Stimulated activated CD8-positive, alpha-beta memory T cell treated with anti-CD3 and anti-CD28 coated beads, Interleukin-7, amount 100 ng/mL, for 48 hours (primary cell): Measurements from ENCODE around the gene THAP3.

Experiments
- DNase-seq, 2 donors: peaks; one replicate each; pipeline ENCODE4 v3.0.0-alpha.2; 2020; ENCODE audit warnings: low read depth in 1 of 2; ENCODE audit errors: extremely low read depth in 1 of 2

The THAP3 gene, protein sequence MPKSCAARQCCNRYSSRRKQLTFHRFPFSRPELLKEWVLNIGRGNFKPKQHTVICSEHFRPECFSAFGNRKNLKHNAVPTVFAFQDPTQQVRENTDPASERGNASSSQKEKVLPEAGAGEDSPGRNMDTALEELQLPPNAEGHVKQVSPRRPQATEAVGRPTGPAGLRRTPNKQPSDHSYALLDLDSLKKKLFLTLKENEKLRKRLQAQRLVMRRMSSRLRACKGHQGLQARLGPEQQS

GRCh38 chr1:6624710-6625583, at the start of gene THAP3:
Gene THAP3, plus strand, starts transcription at chr1:6624868. Its CDS starts 351 bp downstream, at chr1:6625219.
- DNase-seq: peak; percentile 75 to 76

DNA sequence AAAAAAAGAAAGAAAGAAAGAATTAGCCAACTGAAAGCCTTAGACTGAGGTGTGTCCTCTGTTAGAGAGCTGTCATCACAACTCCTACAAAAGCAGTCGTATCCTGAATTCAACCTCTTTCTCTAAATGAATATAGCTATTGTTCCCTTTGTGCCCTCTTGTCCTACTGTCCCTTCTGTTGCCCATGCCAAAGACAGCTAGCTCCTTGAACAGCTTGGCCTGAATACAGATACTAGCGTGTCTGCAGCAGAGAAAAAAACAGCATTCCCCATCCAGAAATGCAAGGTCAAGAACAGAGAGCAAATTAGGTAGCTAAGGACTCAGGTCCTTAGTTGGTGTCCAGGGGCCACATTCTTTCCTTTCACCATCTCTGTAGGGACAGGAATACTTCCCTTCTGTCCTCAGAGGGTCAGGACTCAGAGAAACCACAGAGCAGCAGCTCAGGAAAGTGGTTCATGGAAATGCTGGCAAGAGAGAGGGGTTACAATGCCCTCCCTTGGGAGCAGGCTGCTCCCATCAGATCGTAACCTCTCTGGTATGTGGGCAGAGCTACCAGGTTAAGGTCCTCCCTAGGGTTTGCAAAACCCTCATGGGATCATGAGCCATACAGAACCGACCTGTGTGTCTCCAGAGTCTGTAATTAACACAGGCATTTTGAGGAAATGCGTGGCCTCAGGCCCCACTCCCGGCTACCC, 46.7 kb upstream of the THAP3 start:
- DNase-seq: no peak

DNA sequence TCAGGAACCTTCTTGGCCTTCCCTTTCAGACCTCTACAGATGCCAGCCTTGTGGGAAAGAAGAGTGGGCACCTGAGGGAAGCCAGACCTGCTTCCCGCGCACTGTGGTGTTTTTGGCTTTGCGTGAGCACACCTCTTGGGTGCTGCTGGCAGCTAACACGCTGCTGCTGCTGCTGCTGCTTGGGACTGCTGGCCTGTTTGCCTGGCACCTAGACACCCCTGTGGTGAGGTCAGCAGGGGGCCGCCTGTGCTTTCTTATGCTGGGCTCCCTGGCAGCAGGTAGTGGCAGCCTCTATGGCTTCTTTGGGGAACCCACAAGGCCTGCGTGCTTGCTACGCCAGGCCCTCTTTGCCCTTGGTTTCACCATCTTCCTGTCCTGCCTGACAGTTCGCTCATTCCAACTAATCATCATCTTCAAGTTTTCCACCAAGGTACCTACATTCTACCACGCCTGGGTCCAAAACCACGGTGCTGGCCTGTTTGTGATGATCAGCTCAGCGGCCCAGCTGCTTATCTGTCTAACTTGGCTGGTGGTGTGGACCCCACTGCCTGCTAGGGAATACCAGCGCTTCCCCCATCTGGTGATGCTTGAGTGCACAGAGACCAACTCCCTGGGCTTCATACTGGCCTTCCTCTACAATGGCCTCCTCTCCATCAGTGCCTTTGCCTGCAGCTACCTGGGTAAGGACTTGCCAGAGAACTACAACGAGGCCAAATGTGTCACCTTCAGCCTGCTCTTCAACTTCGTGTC, 45.9 kb upstream of the THAP3 start:
- no peak for DNase-seq

GRCh38 chr1:6579374-6580118, 45.1 kb upstream of the THAP3 start, which contains the start of gene ZBTB48:
Gene ZBTB48, plus strand, starts transcription at chr1:6579994. Its CDS starts 616 bp downstream, at chr1:6580610.
- DNase-seq: peak; percentile 95 to 97

DNA sequence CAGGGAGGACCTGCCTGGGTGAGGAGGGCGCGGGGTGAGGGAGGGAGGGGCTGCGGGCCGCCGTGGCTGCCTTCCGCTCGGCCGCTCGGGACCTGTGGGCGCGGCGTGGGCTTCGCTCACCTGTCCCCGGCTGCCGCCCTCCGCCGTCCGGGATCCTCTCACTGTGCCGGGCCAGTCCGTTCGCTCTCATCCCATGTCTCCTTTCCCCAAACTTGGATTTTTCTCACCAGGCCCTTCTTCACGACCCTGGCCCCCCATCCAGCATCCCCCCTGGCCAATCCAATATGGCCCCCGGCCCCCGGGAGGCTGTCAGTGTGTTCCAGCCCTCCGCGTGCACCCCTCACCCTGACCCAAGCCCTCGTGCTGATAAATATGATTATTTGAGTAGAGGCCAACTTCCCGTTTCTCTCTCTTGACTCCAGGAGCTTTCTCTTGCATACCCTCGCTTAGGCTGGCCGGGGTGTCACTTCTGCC, 44.5 kb upstream of the THAP3 start:
- DNase-seq: no peak

DNA sequence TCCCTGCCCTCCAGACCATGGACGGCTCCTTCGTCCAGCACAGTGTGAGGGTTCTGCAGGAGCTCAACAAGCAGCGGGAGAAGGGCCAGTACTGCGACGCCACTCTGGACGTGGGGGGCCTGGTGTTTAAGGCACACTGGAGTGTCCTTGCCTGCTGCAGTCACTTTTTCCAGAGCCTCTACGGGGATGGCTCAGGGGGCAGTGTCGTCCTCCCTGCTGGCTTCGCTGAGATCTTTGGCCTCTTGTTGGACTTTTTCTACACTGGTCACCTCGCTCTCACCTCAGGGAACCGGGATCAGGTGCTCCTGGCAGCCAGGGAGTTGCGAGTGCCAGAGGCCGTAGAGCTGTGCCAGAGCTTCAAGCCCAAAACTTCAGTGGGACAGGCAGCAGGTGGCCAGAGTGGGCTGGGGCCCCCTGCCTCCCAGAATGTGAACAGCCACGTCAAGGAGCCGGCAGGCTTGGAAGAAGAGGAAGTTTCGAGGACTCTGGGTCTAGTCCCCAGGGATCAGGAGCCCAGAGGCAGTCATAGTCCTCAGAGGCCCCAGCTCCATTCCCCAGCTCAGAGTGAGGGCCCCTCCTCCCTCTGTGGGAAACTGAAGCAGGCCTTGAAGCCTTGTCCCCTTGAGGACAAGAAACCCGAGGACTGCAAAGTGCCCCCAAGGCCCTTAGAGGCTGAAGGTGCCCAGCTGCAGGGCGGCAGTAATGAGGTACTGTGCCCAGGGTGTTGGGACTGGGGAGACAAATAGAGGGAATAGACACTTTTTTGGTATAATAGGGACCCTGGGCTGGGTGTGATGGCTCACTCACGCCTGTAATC, 43.9 kb upstream of the THAP3 start:
- no peak for DNase-seq

- no peak for DNase-seq
These were observed 42.9 kb upstream of the THAP3 start for GRCh38 chr1:6581561-6582305.

DNA sequence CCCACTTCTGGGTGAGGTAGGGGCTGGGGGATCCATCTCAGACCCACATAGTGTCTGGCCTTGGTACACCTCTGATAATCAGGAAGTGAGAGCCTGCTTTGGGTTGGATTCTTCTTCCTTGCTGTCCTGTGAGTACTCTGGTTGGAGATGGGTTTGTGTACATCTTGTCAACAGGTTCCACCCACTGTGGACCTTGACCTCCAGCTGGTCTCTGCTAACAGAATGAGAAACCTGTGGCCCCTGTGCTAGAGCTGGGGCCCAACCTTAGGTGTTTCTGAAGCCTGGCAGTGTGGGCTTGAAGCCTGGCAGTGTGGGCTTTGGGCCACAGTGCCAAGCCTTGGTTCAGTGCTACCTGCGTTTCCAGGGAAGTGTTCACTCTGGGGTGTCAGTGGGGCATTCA, 42.3 kb upstream of the THAP3 start:
- no peak for DNase-seq

DNA sequence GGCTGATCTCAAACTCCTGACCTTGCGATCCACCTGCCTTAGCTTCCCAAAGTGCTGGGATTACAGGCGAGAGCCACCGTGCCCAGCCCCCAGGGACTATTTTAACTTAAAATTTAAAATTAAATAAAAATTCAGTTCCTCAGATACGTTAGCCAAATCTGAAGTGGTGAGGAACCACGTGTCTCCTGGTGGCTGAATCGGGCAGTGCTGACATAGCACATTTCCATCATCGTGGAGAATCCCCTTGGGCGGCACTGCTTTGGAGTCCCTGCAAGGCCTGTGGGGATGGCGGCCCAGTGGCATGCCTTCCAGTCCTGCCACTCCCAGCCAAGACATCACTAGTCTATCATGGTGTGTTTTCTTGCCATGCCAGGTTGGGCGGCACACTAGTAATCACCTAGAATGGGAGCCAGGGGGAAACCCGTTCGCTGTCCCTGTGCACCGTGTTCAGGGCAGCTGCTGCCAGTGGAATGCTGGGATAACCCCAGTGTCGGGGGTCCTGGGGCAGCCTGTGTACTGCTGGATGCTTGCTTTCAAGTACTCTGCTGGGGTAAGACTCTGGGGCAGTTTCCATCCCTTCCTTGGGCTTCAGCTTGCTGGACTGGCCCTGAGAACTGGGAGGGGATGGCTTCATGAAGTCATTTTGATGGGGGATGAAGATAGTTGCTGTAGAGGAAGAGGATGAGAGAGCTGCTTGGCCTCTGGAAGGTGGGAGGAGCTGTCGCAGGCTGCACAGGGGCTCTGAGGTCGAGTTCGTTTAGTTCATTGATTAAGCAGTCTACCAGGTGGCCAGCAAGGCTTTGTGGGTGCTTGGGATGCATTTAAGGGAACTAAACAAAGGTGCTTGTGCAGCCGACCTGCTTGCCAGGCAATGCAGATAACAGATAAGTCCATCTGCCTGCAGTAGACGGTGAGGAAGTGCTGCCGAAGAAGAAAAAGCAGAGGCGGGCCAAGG, 40.3 kb upstream of the THAP3 start:
- no peak for DNase-seq

GRCh38 chr1:6585081-6585722, 39.5 kb upstream of the THAP3 start:
- no peak for DNase-seq

- no peak for DNase-seq
These were observed 38.8 kb upstream of the THAP3 start for GRCh38 chr1:6585841-6586240.

DNA sequence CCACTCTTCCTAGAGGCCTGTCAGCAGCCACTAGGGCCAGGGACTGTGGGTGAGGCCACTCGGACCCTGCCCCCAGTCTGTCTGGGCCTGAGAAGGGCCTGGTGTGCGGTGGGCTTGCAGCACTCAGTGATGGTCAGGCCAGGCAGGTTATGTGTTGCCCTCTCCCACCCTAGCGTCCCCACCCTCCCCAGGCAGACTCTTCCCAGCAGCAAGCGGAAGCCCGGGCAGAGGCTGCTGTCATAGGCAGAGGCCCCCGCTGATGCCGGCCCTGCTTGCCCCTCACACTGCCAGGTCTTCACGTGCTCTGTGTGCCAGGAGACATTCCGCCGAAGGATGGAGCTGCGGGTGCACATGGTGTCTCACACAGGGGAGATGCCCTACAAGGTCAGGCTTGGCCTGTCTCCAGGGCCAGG, 38.3 kb upstream of the THAP3 start:
- no peak for DNase-seq

DNA sequence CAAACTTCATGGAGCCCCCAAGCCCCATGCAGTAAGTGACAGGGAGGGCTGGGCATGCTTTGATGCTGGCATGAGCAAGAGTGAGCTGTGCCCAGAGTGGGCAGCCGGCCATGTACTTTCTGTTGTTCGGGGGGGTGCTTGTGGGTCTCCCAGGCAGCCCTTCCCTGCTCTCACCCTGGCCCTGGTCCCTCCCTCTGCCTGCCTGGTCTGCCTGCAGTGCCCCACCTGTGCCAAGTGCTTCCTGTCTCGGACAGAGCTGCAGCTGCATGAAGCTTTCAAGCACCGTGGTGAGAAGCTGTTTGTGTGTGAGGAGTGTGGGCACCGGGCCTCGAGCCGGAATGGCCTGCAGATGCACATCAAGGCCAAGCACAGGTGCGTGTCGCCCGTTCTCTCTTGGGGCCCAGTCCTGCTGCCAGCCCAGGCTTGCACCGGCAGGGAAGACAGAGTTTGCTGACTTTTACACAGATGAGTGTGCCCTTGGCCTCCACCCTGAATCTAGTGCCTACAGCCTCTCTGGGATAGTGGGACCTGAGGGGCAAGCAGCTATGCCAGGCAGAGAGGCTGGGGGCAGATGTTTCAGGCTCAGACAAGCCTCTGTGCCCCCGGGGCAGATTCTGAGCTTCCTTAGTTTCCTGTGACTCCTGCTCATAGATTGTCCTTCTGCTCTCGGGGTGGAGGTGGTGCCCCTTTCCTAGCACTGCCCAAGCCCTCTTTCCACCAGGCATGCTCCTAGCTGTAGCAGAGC, 37.2 kb upstream of the THAP3 start:
- no peak for DNase-seq

DNA sequence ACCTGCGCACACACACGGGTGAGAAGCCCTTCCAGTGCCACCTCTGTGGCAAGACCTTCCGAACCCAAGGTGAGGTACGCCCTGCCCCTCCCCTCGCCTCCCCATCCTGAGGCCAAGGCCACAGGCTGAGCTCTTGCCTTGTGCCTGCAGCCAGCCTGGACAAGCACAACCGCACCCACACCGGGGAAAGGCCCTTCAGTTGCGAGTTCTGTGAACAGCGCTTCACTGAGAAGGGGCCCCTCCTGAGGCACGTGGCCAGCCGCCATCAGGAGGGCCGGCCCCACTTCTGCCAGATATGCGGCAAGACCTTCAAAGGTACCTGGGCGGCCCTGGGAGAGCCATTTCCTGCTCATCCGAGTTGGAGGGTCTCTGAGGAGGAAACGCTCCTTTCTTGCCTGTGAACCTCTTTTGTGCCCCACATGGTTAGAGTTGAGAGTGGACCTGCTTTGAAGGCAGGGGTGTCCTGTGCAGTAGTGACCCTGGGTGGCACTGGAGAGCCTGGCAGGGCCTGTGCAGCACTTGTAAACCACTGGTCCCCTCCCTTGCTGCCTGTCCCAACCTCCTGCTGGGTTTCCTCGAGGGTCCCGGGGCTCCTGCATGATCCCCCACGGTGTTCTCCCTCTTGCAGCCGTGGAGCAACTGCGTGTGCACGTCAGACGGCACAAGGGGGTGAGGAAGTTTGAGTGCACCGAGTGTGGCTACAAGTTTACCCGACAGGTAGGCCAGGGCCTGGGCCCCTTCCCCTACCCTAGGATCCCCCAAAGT, 36.4 kb upstream of the THAP3 start:
- no peak for DNase-seq

DNA sequence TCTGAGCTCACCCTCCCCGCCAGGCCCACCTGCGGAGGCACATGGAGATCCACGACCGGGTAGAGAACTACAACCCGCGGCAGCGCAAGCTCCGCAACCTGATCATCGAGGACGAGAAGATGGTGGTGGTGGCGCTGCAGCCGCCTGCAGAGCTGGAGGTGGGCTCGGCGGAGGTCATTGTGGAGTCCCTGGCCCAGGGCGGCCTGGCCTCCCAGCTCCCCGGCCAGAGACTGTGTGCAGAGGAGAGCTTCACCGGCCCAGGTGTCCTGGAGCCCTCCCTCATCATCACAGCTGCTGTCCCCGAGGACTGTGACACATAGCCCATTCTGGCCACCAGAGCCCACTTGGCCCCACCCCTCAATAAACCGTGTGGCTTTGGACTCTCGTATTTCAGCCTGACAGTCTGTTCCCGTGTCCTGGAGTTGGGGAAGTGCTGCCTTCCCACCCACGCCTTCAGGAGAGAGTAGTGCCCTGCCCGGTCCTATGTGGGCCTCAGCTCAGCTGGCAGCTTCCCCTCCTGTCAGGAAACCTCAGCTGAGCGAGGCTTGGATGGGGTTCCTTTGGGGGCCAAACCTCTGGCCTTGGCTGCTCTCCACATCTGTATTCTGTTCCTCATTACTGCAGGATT, 35.7 kb upstream of the THAP3 start:
- DNase-seq: no peak
